Suprapubic skin (tissue), 3 donors: Measurements from ENCODE around the gene ASIC2.

ENCODE experiments used
- POLR2A ChIP-seq, 2 donors: fragments of 450-650 bp; IDR thresholded peaks; one replicate each; pipeline ENCODE4 v1.6.1; 2017; ENCODE audit warnings: antibody characterized with exemption in 2 of 2, mild to moderate bottlenecking in 2 of 2, moderate library complexity in 2 of 2
- TF ChIP-seq, protein P1 (sequence below), 2 donors: fragments of 200-600 bp in 1 of 2; fragments of 450-650 bp in 1 of 2; sonication (generic) in 1 of 2; IDR thresholded peaks; one replicate each; pipeline ENCODE4 v1.5.1; 2016 to 2019; ENCODE audit warnings: antibody characterized with exemption in 2 of 2, mild to moderate bottlenecking in 1 of 2, moderate library complexity in 1 of 2

DNA sequence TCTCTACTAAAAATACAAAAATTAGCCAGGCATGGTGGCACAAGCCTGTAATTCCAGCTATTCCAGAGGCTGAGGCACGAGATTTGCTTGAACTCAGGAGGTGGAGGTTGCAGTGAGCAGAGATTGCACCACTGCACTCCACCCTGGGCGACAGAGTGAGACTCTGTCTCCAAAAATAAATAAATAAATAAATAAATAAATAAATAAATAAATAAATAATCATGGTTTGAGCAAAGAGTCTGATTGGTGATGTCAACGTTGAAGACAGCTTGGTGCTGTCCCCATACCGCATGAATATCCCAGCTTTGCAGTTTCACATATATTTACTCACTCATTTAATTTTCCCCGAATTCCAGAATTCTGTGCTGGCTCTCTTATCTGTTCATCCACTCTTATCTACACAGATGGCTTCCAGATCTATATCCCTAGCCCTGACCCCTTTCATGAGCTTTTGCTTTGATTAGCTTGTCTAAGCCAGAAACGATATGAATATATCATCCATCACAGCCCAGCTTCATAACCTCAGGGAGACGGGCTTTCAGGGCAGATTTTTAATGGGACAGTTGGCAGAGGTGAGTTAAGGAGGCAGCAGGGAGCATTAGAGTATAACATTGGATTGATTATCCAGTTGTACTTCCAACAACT, 210.4 kb downstream of the ASIC2 start:
- TF ChIP-seq POLR2A (IDR thresholded peaks at IDR 0.05): no peak
- TF ChIP-seq, protein P1, sequence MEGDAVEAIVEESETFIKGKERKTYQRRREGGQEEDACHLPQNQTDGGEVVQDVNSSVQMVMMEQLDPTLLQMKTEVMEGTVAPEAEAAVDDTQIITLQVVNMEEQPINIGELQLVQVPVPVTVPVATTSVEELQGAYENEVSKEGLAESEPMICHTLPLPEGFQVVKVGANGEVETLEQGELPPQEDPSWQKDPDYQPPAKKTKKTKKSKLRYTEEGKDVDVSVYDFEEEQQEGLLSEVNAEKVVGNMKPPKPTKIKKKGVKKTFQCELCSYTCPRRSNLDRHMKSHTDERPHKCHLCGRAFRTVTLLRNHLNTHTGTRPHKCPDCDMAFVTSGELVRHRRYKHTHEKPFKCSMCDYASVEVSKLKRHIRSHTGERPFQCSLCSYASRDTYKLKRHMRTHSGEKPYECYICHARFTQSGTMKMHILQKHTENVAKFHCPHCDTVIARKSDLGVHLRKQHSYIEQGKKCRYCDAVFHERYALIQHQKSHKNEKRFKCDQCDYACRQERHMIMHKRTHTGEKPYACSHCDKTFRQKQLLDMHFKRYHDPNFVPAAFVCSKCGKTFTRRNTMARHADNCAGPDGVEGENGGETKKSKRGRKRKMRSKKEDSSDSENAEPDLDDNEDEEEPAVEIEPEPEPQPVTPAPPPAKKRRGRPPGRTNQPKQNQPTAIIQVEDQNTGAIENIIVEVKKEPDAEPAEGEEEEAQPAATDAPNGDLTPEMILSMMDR (IDR thresholded peaks at IDR 0.05): no peak
